K562 (cell line): ENCODE results near the gene EXOC7. TPM values are rescaled to one million over a fixed set of nuclear protein-coding genes. Genes with fewer than 3 reads are reported as not detected.

Experiments
- HOXB6 ChIP-seq: fragments of 250-450 bp; sonication (Bioruptor Pico); IDR thresholded peaks from 2 replicates; pipeline ENCODE4 v1.5.1; 2022; ENCODE audit warnings: mild to moderate bottlenecking, borderline replicate concordance
- LARP7 ChIP-seq: fragments of 450-650 bp; IDR thresholded peaks from 2 replicates; pipeline ENCODE4 v1.6.1; 2016
- TEAD1 ChIP-seq, 2 experiments: fragments of 450-650 bp in 1 of 2; sonication (generic) in 1 of 2; formaldehyde crosslinking; IDR thresholded peaks; 2 replicates each; pipeline versions ENCODE4 v1.4.0 to v1.8.0; 2020 to 2022; ENCODE audit warnings: mild to moderate bottlenecking in 2 of 2, missing genetic modification reagents in 1 of 2
- TEAD2 ChIP-seq: fragments of 450-650 bp; IDR thresholded peaks from 2 replicates; pipeline ENCODE4 v1.6.1; 2016; ENCODE audit warnings: missing genetic modification characterization, control low read depth, missing compliant biosample characterization
- XRCC4 ChIP-seq: IDR thresholded peaks from one replicate; pipeline ENCODE4 v1.6.1; 2011; ENCODE audit not compliant: insufficient read depth, insufficient read length; ENCODE audit errors: extremely low read depth
- ZNF586 ChIP-seq: fragments of 450-650 bp; formaldehyde crosslinking; conservative IDR thresholded peaks from 2 replicates; pipeline ENCODE4 v1.4.0; 2020; ENCODE audit warnings: mild to moderate bottlenecking, moderate library complexity
- polyA plus RNA-seq, 8 experiments: library from polyadenylated mRNA; depleted of rRNA in 4 of 8; stranded (reverse) in 5 of 8; unstranded in 3 of 8; fragments of >200 nt; fragmentation: Nextera tagmentation in 2 of 8; fragmentation: Illumina TruSeq in 1 of 8; extraction: Ambion mirVana in 2 of 8; extraction: Trizol in 1 of 8; gene quantifications; 2 replicates each; pipeline versions ENCODE4 v1.2.1 to v1.2.3, GENCODE V29; 2011 to 2014; ENCODE audit warnings: inconsistent platforms in 1 of 8, missing spikeins in 1 of 8
- total RNA-seq, 7 experiments: library from RNA; depleted of rRNA in 6 of 7; stranded (reverse); fragments of >200 nt in 6 of 7; fragmentation: Illumina TruSeq in 2 of 7; extraction: Trizol in 2 of 7; gene quantifications; 2 replicates each; pipeline versions ENCODE4 v1.2.1 to v1.2.3, GENCODE V29; 2011 to 2021; ENCODE audit warnings: low replicate concordance in 1 of 7
- TF ChIP-seq, protein P1 (sequence below): fragments of 450-650 bp; IDR thresholded peaks from 2 replicates; pipeline ENCODE4 v1.6.1; 2016; ENCODE audit warnings: mild to moderate bottlenecking, moderate library complexity
- TF ChIP-seq, protein P2 (sequence below): sonication (generic); formaldehyde crosslinking; IDR thresholded peaks from 2 replicates; pipeline ENCODE4 v1.8.0; 2022; ENCODE audit warnings: mild to moderate bottlenecking, missing genetic modification reagents, borderline replicate concordance
- TF ChIP-seq, protein P3 (sequence below): IDR thresholded peaks from 3 replicates; pipeline ENCODE4 v1.6.1; 2011; ENCODE audit warnings: borderline replicate concordance, mild to moderate bottlenecking, moderate library complexity; ENCODE audit not compliant: insufficient read length; ENCODE audit errors: extremely low read depth

Gene EXOC7
- total and polyA plus RNA-seq, 9 of the 15 experiments (the other 6 are each of a cell fraction or from before 2014, with no cell fraction given) = 18.6 to 57.0 (median 35.0) TPM

DNA sequence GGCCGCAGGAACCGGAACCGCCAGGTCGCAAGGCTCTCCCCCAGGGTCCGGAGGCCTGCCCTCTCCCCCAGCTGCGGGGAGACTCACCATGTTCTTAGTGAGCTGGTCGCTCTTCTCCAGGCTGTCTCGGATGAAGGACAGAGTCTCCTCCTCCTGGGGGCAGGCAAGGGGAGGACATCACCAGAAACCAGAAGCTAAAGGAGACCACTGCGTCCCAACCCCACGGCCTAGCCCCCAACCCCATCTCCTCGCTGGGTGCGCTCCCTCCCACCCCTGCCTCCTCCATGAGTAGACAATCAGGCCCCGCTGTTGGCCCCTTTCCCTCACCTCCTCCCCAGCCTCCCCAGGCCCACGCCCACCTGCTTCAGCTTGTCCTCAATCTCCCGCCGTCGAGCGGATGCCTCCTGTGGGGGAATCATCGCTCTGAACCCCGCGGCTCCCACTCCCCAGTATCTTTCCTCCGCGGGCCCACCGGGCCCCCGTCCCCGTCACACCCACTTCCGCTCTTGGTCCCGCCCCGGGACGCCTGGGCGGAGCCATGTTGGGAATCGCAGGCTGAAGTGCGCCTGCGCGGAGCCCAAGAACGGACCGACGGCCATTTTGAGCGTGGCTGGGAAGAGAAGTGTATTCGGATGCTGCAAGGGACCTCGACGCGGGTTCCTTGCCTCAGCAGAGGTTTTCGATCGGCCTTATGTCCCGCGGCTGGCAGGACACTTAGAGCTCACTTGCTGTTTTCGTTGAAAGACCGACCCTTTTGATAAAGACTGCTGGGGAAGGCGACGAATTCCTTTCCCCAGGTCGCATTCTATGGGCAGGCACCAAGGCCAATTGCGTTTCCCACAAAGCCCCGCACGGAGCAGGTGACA, at the start of gene EXOC7 (continued):
- TF ChIP-seq, protein P1, sequence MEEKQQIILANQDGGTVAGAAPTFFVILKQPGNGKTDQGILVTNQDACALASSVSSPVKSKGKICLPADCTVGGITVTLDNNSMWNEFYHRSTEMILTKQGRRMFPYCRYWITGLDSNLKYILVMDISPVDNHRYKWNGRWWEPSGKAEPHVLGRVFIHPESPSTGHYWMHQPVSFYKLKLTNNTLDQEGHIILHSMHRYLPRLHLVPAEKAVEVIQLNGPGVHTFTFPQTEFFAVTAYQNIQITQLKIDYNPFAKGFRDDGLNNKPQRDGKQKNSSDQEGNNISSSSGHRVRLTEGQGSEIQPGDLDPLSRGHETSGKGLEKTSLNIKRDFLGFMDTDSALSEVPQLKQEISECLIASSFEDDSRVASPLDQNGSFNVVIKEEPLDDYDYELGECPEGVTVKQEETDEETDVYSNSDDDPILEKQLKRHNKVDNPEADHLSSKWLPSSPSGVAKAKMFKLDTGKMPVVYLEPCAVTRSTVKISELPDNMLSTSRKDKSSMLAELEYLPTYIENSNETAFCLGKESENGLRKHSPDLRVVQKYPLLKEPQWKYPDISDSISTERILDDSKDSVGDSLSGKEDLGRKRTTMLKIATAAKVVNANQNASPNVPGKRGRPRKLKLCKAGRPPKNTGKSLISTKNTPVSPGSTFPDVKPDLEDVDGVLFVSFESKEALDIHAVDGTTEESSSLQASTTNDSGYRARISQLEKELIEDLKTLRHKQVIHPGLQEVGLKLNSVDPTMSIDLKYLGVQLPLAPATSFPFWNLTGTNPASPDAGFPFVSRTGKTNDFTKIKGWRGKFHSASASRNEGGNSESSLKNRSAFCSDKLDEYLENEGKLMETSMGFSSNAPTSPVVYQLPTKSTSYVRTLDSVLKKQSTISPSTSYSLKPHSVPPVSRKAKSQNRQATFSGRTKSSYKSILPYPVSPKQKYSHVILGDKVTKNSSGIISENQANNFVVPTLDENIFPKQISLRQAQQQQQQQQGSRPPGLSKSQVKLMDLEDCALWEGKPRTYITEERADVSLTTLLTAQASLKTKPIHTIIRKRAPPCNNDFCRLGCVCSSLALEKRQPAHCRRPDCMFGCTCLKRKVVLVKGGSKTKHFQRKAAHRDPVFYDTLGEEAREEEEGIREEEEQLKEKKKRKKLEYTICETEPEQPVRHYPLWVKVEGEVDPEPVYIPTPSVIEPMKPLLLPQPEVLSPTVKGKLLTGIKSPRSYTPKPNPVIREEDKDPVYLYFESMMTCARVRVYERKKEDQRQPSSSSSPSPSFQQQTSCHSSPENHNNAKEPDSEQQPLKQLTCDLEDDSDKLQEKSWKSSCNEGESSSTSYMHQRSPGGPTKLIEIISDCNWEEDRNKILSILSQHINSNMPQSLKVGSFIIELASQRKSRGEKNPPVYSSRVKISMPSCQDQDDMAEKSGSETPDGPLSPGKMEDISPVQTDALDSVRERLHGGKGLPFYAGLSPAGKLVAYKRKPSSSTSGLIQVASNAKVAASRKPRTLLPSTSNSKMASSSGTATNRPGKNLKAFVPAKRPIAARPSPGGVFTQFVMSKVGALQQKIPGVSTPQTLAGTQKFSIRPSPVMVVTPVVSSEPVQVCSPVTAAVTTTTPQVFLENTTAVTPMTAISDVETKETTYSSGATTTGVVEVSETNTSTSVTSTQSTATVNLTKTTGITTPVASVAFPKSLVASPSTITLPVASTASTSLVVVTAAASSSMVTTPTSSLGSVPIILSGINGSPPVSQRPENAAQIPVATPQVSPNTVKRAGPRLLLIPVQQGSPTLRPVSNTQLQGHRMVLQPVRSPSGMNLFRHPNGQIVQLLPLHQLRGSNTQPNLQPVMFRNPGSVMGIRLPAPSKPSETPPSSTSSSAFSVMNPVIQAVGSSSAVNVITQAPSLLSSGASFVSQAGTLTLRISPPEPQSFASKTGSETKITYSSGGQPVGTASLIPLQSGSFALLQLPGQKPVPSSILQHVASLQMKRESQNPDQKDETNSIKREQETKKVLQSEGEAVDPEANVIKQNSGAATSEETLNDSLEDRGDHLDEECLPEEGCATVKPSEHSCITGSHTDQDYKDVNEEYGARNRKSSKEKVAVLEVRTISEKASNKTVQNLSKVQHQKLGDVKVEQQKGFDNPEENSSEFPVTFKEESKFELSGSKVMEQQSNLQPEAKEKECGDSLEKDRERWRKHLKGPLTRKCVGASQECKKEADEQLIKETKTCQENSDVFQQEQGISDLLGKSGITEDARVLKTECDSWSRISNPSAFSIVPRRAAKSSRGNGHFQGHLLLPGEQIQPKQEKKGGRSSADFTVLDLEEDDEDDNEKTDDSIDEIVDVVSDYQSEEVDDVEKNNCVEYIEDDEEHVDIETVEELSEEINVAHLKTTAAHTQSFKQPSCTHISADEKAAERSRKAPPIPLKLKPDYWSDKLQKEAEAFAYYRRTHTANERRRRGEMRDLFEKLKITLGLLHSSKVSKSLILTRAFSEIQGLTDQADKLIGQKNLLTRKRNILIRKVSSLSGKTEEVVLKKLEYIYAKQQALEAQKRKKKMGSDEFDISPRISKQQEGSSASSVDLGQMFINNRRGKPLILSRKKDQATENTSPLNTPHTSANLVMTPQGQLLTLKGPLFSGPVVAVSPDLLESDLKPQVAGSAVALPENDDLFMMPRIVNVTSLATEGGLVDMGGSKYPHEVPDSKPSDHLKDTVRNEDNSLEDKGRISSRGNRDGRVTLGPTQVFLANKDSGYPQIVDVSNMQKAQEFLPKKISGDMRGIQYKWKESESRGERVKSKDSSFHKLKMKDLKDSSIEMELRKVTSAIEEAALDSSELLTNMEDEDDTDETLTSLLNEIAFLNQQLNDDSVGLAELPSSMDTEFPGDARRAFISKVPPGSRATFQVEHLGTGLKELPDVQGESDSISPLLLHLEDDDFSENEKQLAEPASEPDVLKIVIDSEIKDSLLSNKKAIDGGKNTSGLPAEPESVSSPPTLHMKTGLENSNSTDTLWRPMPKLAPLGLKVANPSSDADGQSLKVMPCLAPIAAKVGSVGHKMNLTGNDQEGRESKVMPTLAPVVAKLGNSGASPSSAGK = peak; percentile 68
- TF ChIP-seq HOXB6 (CRISPR knock-in tag) (no peak), TEAD1 (CRISPR knock-in tag; IDR thresholded peaks at IDR 0.05) (peak in 1 of 2 experiments; percentile 62; a peak in 1 of 4 replicates), ZNF586 (CRISPR knock-in tag) (no peak), LARP7 (0 out of 2 replicates have a peak, but pooled peaks have one; percentile 21), TEAD2 (tag) (0 out of 2 replicates have a peak, but pooled peaks have one; percentile 9), XRCC4 (no peak)
- TF ChIP-seq, protein P2, sequence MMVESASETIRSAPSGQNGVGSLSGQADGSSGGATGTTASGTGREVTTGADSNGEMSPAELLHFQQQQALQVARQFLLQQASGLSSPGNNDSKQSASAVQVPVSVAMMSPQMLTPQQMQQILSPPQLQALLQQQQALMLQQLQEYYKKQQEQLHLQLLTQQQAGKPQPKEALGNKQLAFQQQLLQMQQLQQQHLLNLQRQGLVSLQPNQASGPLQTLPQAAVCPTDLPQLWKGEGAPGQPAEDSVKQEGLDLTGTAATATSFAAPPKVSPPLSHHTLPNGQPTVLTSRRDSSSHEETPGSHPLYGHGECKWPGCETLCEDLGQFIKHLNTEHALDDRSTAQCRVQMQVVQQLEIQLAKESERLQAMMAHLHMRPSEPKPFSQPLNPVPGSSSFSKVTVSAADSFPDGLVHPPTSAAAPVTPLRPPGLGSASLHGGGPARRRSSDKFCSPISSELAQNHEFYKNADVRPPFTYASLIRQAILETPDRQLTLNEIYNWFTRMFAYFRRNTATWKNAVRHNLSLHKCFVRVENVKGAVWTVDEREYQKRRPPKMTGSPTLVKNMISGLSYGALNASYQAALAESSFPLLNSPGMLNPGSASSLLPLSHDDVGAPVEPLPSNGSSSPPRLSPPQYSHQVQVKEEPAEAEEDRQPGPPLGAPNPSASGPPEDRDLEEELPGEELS = no peak
- TF ChIP-seq, protein P3, sequence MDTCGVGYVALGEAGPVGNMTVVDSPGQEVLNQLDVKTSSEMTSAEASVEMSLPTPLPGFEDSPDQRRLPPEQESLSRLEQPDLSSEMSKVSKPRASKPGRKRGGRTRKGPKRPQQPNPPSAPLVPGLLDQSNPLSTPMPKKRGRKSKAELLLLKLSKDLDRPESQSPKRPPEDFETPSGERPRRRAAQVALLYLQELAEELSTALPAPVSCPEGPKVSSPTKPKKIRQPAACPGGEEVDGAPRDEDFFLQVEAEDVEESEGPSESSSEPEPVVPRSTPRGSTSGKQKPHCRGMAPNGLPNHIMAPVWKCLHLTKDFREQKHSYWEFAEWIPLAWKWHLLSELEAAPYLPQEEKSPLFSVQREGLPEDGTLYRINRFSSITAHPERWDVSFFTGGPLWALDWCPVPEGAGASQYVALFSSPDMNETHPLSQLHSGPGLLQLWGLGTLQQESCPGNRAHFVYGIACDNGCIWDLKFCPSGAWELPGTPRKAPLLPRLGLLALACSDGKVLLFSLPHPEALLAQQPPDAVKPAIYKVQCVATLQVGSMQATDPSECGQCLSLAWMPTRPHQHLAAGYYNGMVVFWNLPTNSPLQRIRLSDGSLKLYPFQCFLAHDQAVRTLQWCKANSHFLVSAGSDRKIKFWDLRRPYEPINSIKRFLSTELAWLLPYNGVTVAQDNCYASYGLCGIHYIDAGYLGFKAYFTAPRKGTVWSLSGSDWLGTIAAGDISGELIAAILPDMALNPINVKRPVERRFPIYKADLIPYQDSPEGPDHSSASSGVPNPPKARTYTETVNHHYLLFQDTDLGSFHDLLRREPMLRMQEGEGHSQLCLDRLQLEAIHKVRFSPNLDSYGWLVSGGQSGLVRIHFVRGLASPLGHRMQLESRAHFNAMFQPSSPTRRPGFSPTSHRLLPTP = no peak
